Measurements from ENCODE around the gene ZMYND8.

Gene ZMYND8

DNA sequence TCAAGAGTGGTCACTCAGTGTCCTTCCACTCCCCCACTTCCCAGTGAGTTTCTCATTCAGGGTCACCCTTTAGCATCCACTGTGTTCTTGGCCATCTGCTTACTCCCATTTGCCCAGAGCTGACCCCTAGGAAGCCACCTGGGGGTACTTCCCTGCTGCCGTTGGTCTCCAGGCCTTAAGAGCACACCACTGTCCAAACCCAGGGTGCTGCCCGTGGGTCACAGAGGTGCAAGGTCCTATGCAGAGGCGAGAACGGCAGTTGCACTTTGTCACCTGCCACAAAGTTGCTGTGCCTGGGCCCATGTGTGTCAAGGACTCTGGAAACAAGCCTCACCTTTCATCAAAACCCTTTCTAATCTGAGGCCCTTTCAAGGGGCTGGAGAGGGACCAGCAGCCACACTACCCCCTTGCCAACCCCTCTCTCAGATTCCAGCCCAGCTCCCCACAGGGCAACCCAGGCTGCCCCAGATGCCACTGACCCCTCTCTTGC is 191.1 kb downstream of the ZMYND8 start:
- no peak for DNase-seq

GRCh38 chr20:47164140-47164539 is 192.4 kb downstream of the ZMYND8 start:
- no peak for DNase-seq

GRCh38 chr20:47161411-47161810 is 195.1 kb downstream of the ZMYND8 start:
- DNase-seq = no peak

GRCh38 chr20:47160992-47161391 is 195.5 kb downstream of the ZMYND8 start:
- no peak for DNase-seq

DNA sequence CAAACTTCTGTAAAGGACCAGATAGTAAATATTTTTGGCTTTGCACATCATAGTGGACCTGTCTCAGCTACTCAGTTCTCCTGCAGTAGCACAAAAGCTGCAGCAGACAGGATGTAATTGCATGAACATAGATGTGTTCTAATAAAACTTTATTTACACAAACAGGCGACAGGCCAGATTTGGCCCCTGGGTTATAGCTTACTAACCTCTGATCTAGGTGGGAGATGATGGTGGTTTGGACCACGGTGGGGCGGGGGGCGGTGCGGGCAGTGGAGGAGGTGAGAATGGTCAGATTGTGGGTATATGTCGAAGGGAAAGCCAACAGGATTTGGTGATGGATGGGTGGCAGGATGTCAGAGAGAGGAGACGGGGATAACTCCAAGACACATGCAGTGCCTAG is 196.3 kb downstream of the ZMYND8 start:
- no peak for DNase-seq

Measured in activated naive CD4-positive, alpha-beta T cell treated with anti-CD3 and anti-CD28 coated beads, Interleukin-2, amount 50 U/mL, for 16 hours (primary cell).